Measurements from ENCODE around the gene AJUBA. TPM values are rescaled to one million over a fixed set of nuclear protein-coding genes. Genes with fewer than 3 reads are reported as not detected.
"Not testable (repeated sequence)": the region's sequence is repeated elsewhere in the genome, so short reads cannot be mapped to it uniquely, and the experiment has no call there.

AJUBA gene
- total RNA-seq, 1 experiment from 2014 or later = 9.5 TPM

DNA sequence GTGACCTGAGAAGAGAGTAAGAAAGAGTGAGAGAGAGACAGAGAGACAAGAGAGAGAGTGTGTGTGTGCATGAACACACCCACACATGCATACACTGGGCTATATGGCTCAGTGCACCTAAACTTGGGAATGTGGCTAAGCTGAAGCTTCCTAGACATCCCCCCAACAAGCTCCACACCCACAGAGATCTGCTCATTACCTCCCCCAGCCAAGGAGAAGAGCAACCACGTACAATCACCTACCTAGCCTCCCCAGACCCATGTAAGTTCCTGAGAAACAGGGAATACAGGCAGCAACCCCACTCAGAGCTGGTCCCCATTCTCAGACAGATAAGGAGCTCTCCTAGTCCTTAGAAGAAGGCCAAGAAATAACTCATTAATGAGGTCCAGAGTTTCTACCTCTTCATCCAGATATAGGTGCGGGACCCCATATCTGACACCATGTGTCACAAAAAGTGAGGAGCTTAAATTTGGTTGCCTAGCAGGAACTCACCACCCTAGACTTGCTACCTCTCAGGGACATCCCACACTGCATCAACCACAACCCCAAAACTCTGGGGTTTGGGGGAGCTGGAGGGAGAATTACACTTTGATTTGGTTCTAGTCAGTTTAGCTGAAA, 9.9 kb downstream of the AJUBA start:
- no peak for DNase-seq (ENCODE audit: low read depth, low spot score)
- in situ Hi-C loops (cut with HindIII; ENCODE audit: low pct_unique_long_range_greater_than_20kb, low sequenced_read_pairs) = no loop called here

DNA sequence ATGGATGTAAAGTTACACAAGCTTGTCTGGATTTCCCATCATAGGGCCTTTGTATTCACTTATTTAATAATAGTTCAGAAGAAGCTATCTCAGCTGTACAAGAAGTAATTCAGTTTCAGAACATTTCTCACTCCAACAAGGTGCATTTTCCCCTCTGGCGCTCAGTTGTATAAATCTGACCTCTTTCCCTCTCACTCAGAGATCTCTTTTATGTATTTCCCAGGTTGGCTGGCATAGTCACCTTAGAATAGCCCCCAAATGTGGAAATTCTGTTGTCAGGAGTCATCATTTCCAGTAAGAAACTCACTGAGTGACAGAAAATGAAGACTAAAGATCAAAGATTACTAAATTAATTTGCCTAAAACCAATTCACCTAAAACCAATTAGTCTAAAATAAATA, 11.2 kb downstream of the AJUBA start:
- DNase-seq (ENCODE audit: low read depth, low spot score) = no peak
- in situ Hi-C loops (cut with HindIII; ENCODE audit: low pct_unique_long_range_greater_than_20kb, low sequenced_read_pairs) = no loop called here

DNA sequence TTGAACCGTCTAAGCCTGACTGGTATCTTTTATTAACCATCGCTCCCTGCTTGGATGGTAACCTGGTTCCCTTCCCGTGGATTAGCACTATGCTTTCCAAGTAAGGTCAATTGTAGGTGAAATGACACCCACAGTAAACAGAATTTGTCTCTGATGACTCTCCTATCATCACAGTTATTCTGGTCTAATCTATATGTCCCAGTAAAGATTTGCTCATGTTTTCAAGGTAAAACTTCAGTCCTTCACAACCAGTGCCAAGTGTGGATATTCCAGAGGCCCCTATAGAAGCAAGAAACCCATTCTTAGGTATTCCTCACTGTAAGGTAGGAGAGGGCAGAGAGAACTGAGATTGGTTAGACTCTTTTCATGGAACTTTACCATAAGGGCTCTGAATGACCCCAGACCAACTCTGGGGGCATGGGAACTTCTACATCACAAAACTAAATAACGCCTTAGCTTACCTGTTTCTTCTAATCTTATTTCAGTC, 15.5 kb downstream of the AJUBA start:
- in situ Hi-C loops (cut with HindIII; ENCODE audit: low pct_unique_long_range_greater_than_20kb, low sequenced_read_pairs) = no loop called here

GRCh38 chr14:22965916-22966782, 16.2 kb downstream of the AJUBA start:
- in situ Hi-C loops (cut with HindIII; ENCODE audit: low pct_unique_long_range_greater_than_20kb, low sequenced_read_pairs); DNase-seq (ENCODE audit: low read depth, low spot score): not testable (repeated sequence)

More for the DNA sequence above, 15.5 kb downstream of the AJUBA start:
- DNase-seq (ENCODE audit: low read depth, low spot score) = no peak

- DNase-seq (ENCODE audit: low read depth, low spot score) = no peak
- in situ Hi-C loops (cut with HindIII; ENCODE audit: low pct_unique_long_range_greater_than_20kb, low sequenced_read_pairs) = no loop called here
These were observed 20.2 kb downstream of the AJUBA start for GRCh38 chr14:22962061-22962676.

- in situ Hi-C loops (cut with HindIII; ENCODE audit: low pct_unique_long_range_greater_than_20kb, low sequenced_read_pairs) = no loop called here
- no peak for DNase-seq (ENCODE audit: low read depth, low spot score)
These were observed 26.4 kb downstream of the AJUBA start for GRCh38 chr14:22955702-22956569.

DNA sequence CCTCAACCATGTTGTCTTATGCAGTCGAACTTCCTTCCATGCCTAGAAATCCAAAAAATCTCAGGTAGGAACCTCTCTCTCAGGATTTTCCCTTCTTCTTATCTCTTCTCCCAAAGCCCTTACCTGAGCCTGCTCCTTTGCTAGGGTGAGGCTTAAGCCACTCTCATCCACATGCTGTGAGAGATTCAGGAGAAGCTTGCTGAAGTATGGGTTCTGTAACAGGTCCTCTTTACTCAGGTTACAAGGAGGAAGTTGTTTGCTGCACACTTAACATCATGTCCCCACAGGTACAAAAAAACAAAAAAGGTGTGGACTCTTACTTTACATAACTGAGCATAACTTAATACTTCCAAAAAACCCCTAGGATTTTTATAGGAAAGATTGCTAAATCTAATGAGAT, 29.9 kb downstream of the AJUBA start:
- no peak for DNase-seq (ENCODE audit: low read depth, low spot score)

DNA sequence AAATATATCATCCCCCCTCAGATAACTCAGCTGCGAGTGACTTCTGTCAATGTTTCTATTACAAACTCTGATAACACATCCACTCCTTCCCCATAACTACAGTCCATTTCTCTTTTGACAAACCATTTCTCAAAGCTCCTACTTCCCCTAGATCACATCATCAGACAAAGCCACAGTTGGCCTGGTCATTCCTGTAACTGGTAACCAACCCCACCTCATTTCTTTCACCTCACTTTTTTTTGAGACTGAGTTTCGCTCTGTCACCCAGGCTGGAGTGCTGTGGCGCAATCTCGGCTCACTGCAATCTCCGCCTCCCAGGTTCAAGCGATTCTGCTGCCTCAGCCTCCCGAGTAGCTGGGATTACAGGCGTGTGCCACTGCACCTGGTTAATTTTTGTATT, 30.6 kb downstream of the AJUBA start:
- DNase-seq (ENCODE audit: low read depth, low spot score); in situ Hi-C loops (cut with HindIII; ENCODE audit: low pct_unique_long_range_greater_than_20kb, low sequenced_read_pairs): not testable (repeated sequence)

More for the DNA sequence above, 29.9 kb downstream of the AJUBA start:
- in situ Hi-C loops (cut with HindIII; ENCODE audit: low pct_unique_long_range_greater_than_20kb, low sequenced_read_pairs) = no loop called here

DNA sequence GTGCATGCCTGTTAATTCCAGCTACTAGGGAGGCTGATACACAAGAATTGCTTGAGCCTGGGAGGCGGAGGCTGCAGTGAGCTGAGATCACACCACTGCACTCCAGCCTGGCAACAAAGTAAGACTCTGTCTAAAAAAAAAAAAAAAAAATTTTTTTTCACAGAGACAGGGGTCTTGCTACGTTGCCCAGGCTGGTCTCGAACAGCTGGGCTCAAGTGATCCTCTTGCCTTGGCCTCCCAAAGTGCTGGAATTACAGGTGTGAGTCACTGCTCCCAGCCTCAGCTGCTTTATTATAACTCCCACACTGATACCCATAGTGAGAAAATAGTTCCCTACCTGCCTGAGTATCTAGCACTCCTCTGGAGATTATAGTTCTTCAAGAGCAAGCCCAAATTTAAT, 36.7 kb downstream of the AJUBA start:
- DNase-seq (ENCODE audit: low read depth, low spot score) = no peak
- in situ Hi-C loops (cut with HindIII; ENCODE audit: low pct_unique_long_range_greater_than_20kb, low sequenced_read_pairs) = no loop called here

DNA sequence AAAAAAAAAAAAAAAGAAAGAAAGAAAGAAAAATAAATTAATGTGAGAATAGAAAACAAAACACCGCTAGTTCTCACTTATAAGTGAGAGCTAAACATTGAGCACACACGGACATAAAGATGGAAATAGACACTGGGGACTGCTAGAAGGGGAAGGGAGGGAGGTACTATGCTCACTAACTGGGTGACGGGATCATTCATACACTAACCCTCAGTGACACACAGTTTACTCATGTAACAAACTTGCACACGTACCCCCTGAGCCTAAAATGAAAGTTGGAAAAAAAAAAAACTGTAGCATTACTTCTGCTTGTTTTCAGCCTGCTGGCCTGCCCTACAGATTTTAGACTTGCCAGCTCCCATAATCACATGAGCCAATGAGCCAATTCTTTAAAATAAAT, 42.7 kb downstream of the AJUBA start:
- in situ Hi-C loops (cut with HindIII; ENCODE audit: low pct_unique_long_range_greater_than_20kb, low sequenced_read_pairs) = no loop called here
- no peak for DNase-seq (ENCODE audit: low read depth, low spot score)

DNA sequence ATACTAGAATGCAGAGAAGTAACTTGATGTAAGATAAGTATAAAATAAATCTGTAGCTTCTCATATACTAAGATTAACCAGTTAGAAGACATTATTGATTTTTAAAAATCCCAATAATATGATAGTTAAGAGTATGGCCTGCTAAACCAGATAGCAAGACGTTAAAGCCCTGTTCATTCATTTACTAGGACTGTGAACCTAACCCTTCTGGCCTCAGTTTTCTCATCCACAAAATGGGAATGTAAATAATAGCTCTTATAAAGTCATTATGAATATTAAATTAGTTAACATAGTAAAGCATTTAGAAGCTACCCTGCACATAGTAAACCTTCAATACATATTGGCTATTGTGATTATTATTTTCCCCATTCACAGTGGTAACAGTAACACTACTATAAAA, 47.2 kb downstream of the AJUBA start:
- DNase-seq (ENCODE audit: low read depth, low spot score) = no peak
- in situ Hi-C loops (cut with HindIII; ENCODE audit: low pct_unique_long_range_greater_than_20kb, low sequenced_read_pairs) = no loop called here

DNA sequence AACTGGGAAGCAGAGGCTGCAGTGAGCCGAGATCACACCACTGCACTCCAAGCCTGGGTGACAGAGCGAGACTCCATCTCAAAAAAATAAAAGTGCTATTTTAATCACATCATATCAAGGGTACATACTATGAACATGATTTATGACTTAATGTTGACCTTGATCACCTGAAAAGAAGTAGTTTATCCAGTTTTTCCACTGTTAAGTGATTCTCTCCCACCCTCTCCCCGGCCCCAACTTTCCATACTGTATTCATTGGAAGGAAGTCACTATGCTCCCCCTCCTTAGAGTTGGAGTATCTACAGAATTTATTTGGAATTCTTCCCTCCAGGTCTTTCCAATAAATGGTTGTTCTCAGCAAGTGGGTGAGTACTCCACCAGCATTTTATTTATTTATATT, 50.2 kb downstream of the AJUBA start:
- no peak for DNase-seq (ENCODE audit: low read depth, low spot score)

DNA sequence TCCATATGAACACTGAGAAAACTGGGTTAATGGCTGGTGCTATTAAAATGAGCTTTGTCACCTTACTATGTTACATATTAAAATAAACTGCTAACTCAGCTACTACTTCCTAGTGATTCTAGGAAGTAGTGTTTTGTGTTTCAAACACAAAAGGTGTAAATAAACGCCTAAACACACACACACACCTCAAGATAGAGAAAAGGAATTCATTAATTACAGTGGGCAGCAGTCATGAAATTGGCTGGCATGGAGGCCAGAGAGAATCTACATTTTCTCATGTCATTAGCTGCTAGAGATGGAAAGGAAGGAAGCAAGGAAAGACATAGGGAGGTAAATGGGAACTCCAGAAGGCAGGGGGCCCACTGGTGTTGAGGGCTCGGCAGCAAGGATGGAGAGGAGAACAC, 52.4 kb downstream of the AJUBA start:
- in situ Hi-C loops (cut with HindIII; ENCODE audit: low pct_unique_long_range_greater_than_20kb, low sequenced_read_pairs) = no loop called here
- DNase-seq (ENCODE audit: low read depth, low spot score) = no peak

More for the DNA sequence above, 50.2 kb downstream of the AJUBA start:
- in situ Hi-C loops (cut with HindIII; ENCODE audit: low pct_unique_long_range_greater_than_20kb, low sequenced_read_pairs) = no loop called here

- peak; percentile 99 for DNase-seq (ENCODE audit: low read depth, low spot score)
- in situ Hi-C loops (cut with HindIII; ENCODE audit: low pct_unique_long_range_greater_than_20kb, low sequenced_read_pairs) = no loop called here
These were observed 53.0 kb downstream of the AJUBA start, which contains the start of gene PRMT5 for GRCh38 chr14:22929104-22929960. Gene PRMT5 (minus strand): TSS chr14:22929376. CDS start chr14:22929361, 15 bp downstream.

DNA sequence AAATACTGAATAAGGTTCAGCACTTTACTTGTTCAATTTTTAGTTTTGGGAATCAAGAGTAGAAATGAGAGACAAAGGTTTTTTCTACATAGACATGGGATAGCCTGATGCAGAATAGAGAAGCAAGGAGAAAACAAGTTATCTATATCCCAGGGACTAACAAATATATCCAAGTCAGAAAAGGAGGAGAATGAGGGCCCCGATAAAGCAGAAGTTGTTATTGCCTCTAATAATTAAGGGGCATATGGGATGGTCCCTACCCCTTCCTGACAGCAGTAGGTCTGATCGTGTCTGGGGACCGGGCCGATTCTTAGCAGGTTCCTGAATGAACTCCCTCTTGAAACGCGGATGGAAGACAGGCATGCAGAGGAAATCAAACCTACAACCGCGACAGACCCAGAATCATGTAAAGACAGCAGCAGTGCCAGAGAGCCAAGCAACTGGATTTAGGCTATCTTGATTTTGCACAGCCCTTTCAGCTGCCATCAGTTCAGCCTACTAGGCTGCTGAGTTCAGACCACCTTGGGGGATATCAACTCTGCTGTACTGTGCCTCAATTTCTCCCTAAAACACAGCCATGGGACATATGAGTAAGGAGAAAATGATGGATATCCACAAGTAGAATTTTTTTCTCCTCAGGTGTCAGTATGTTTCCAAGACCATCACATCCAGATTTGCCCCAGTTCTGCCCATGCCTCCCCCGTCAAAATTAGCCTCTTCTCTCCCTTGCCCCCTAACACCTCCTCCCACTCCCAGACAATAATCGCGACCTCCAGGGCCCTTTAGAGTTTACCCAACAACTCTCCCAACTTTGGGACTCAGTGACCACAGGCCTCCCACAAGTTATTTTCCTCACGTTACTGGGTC, 53.9 kb downstream of the AJUBA start:
- DNase-seq (ENCODE audit: low read depth, low spot score) = no peak
- in situ Hi-C loops (cut with HindIII; ENCODE audit: low pct_unique_long_range_greater_than_20kb, low sequenced_read_pairs) = no loop called here

GRCh38 chr14:22926316-22926715, 56.0 kb downstream of the AJUBA start:
- DNase-seq (ENCODE audit: low read depth, low spot score) = no peak

More at GRCh38 chr14:22926316-22926715, 56.0 kb downstream of the AJUBA start:
- in situ Hi-C loops (cut with HindIII; ENCODE audit: low pct_unique_long_range_greater_than_20kb, low sequenced_read_pairs) = no loop called here

Measured in SK-MEL-5 (cell line).